HG03064 (cell line): ENCODE data around the gene ASH1L.
"Not testable (repeated sequence)": the region's sequence is repeated elsewhere in the genome, so short reads cannot be mapped to it uniquely, and the experiment has no call there.

Source experiments
- ATAC-seq: cut with Tn5 transposase; IDR thresholded peaks from one replicate; pipeline ENCODE4 v1.9.1; 2021; ENCODE audit warnings: low read depth; ENCODE audit not compliant: unreplicated experiment

Gene ASH1L

GRCh38 chr1:155562581-155563376, at the start of gene ASH1L:
Gene ASH1L (minus strand): TSS chr1:155562803. CDS start chr1:155521519, 41,284 bp downstream.
- peak; percentile 75 for ATAC-seq

- peak; percentile 26 for ATAC-seq
Measured at GRCh38 chr1:155610257-155610647, 47.6 kb upstream of the ASH1L start.

- peak; percentile 78 for ATAC-seq
Measured at GRCh38 chr1:155609515-155610256, 47.1 kb upstream of the ASH1L start, which contains the start of gene MSTO1. Gene MSTO1 (plus strand): TSS chr1:155610218. CDS start chr1:155610249, 31 bp downstream.

GRCh38 chr1:155608888-155609225, 46.3 kb upstream of the ASH1L start:
- no peak for ATAC-seq

- ATAC-seq: no peak
Measured at GRCh38 chr1:155607708-155608107, 45.1 kb upstream of the ASH1L start.

- ATAC-seq: not testable (repeated sequence)
Measured at GRCh38 chr1:155599828-155600572, 37.4 kb upstream of the ASH1L start.

- no peak for ATAC-seq
Measured at GRCh38 chr1:155598842-155599331, 36.3 kb upstream of the ASH1L start.

- no peak for ATAC-seq
Measured at GRCh38 chr1:155596864-155597263, 34.3 kb upstream of the ASH1L start.

- ATAC-seq: not testable (repeated sequence)
Measured at GRCh38 chr1:155595877-155596474, 33.4 kb upstream of the ASH1L start.

- ATAC-seq: no peak
Measured at GRCh38 chr1:155591770-155592169, 29.2 kb upstream of the ASH1L start.

GRCh38 chr1:155590516-155591247, 28.1 kb upstream of the ASH1L start:
- ATAC-seq: not testable (repeated sequence)

- not testable (repeated sequence) for ATAC-seq
Measured at GRCh38 chr1:155589282-155589681, 26.7 kb upstream of the ASH1L start.

GRCh38 chr1:155583846-155584245, 21.2 kb upstream of the ASH1L start:
- ATAC-seq: not testable (repeated sequence)

- ATAC-seq: not testable (repeated sequence)
Measured at GRCh38 chr1:155575608-155576007, 13.0 kb upstream of the ASH1L start.

- ATAC-seq: no peak
Measured at GRCh38 chr1:155574077-155574476, 11.5 kb upstream of the ASH1L start.

- no peak for ATAC-seq
Measured at GRCh38 chr1:155570593-155570990, 8.0 kb upstream of the ASH1L start.

GRCh38 chr1:155569988-155570592, 7.5 kb upstream of the ASH1L start:
- ATAC-seq: no peak

GRCh38 chr1:155563377-155564022, 897 bp upstream of the ASH1L start:
- ATAC-seq: peak; percentile 5
